Fibroblast of mammary gland (primary cell): ENCODE measurements around the gene BUB3.
"Not testable (repeated sequence)": the region's sequence is repeated elsewhere in the genome, so short reads cannot be mapped to it uniquely, and the experiment has no call there.

Experiments
- DNase-seq: peaks from one replicate; pipeline ENCODE4 v3.0.0-alpha.2; 2010; ENCODE audit warnings: low read depth
- H3K4me3 ChIP-seq: 2 replicates; pipeline ENCODE4 v1.5.1; 2011; ENCODE audit warnings: low read depth, mild to moderate bottlenecking, low read length, moderate library complexity; ENCODE audit not compliant: control insufficient read depth
- TF ChIP-seq, protein P1 (sequence below): conservative IDR thresholded peaks from 2 replicates; pipeline ENCODE4 v1.5.1; 2011; ENCODE audit warnings: low read depth, low read length, inconsistent platforms; ENCODE audit not compliant: control insufficient read depth, insufficient read depth

BUB3 gene

GRCh38 chr10:123170961-123171360, 16.8 kb downstream of the BUB3 start:
- TF ChIP-seq, protein P1, sequence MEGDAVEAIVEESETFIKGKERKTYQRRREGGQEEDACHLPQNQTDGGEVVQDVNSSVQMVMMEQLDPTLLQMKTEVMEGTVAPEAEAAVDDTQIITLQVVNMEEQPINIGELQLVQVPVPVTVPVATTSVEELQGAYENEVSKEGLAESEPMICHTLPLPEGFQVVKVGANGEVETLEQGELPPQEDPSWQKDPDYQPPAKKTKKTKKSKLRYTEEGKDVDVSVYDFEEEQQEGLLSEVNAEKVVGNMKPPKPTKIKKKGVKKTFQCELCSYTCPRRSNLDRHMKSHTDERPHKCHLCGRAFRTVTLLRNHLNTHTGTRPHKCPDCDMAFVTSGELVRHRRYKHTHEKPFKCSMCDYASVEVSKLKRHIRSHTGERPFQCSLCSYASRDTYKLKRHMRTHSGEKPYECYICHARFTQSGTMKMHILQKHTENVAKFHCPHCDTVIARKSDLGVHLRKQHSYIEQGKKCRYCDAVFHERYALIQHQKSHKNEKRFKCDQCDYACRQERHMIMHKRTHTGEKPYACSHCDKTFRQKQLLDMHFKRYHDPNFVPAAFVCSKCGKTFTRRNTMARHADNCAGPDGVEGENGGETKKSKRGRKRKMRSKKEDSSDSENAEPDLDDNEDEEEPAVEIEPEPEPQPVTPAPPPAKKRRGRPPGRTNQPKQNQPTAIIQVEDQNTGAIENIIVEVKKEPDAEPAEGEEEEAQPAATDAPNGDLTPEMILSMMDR = no peak

GRCh38 chr10:123171616-123172015, 17.4 kb downstream of the BUB3 start:
- H3K4me3 ChIP-seq, DNase-seq: not testable (repeated sequence)

More at GRCh38 chr10:123170961-123171360, 16.8 kb downstream of the BUB3 start:
- H3K4me3 ChIP-seq = no peak overlapping the region
- no peak for DNase-seq

DNA sequence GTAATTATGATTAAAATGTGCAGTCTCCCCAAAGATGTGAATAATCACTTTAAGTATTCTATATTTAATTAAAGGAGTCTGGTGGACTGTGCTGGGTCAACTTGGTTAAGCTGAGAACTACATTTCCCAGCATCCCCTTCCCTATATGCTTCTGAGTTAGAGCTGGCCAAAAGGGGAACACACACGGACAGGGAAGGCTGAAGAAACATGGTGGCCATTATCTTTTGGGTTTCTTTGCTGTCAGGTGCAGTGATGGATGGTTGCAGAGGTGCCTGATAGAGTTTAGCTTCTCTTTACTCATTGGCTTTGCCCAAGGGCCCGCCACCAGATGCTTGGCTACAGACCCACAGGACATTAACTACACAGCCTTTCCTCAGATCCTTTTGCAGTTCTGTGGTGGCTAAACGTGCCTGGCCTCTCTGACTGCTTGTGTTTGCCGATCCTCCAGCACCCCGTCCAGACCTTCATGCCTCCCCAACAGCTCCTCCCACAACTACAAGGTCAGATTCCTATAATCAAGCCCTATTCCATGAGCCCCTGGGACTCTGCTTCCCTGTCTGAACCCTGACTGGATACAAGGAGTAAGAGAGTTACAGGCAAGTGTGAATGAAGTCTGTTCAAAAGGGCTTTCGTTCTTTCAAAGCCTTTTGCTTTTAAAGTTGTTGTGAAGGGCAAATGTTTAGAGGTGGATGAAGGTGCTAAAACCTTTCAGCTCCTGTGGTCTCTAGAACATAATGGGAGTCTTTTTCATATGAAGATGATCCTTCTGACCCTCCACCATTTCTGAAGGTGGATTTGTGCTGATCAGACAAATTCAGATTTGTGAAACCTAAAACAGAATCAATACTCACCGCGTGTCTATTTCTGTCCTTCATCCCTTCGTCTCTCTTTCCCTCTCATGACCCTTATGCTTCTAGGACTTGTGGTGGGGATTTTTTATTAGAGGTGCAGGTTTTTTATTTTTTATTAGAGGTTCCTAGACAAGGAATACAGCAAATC, 21.5 kb downstream of the BUB3 start:
- TF ChIP-seq, protein P1 = no peak
- no peak overlapping the region for H3K4me3 ChIP-seq
- DNase-seq = no peak

- not testable (repeated sequence) for DNase-seq, H3K4me3 ChIP-seq
Observed at GRCh38 chr10:123178390-123178789, 24.2 kb downstream of the BUB3 start.

GRCh38 chr10:123180101-123181090, 26.2 kb downstream of the BUB3 start:
- no peak overlapping the region for H3K4me3 ChIP-seq
- no peak for DNase-seq
- TF ChIP-seq, protein P1 = no peak

GRCh38 chr10:123183724-123184123, 29.5 kb downstream of the BUB3 start:
- H3K4me3 ChIP-seq = no peak overlapping the region
- TF ChIP-seq, protein P1 = no peak
- DNase-seq = no peak

- no peak overlapping the region for H3K4me3 ChIP-seq
- no peak for DNase-seq
- TF ChIP-seq, protein P1 = no peak
Observed at GRCh38 chr10:123187781-123188180, 33.6 kb downstream of the BUB3 start.
